Ovary (tissue), 7 donors: Measurements from ENCODE around the gene C17orf114.

Source experiments
- DNase-seq, 5 donors: peaks; one replicate each; pipeline ENCODE4 v3.0.0-alpha.2; 2019 to 2020
- H3K27ac ChIP-seq, 2 donors: fragments of 200-600 bp; one replicate each; pipeline versions ENCODE4 v1.5.1 to v1.8.0; 2019 to 2022
- H3K27me3 ChIP-seq: fragments of 200-600 bp; one replicate; pipeline ENCODE4 v1.8.0; 2022
- H3K36me3 ChIP-seq: fragments of 200-600 bp; sonication (generic); one replicate; pipeline ENCODE4 v1.5.1; 2019
- H3K4me1 ChIP-seq: one replicate; pipeline ENCODE4 v1.8.1; 2013; ENCODE audit warnings: mild to moderate bottlenecking, moderate library complexity; ENCODE audit not compliant: insufficient read depth
- H3K4me3 ChIP-seq: fragments of 200-600 bp; sonication (generic); one replicate; pipeline ENCODE4 v1.5.1; 2017
- H3K9me3 ChIP-seq, 2 donors: fragments of 200-600 bp in 1 of 2; sonication (generic) in 1 of 2; one replicate each; pipeline versions ENCODE4 v1.5.1 to v1.8.1; 2013 to 2019; ENCODE audit warnings: mild to moderate bottlenecking in 1 of 2, moderate library complexity in 1 of 2
- EP300 ChIP-seq: sonication (generic); formaldehyde crosslinking; IDR thresholded peaks from one replicate; pipeline ENCODE4 v1.6.1; 2017; ENCODE audit warnings: antibody characterized with exemption
- POLR2A ChIP-seq: fragments of 450-650 bp; IDR thresholded peaks from one replicate; pipeline ENCODE4 v1.6.1; 2017; ENCODE audit warnings: antibody characterized with exemption, mild to moderate bottlenecking, moderate library complexity
- WGBS, 3 donors: extraction: QIAGEN DNeasy Blood & Tissue Kit in 1 of 3; methylation state at CpG; one replicate each; pipeline versions ENCODE4 v1.1.5 to v1.1.7; 2013 to 2017; 5-methylcytosine and 5-hydroxymethylcytosine counted together
- intact Hi-C, 4 donors: fragments of 100-400 bp; cut with DNase I; formaldehyde crosslinking; loops; one replicate each; pipeline versions ENCODE4 v1.11.0 to v1.15.1; 2022 to 2023
- TF ChIP-seq, protein P1 (sequence below), 3 donors: fragments of 450-650 bp in 2 of 3; fragments of 200-600 bp in 1 of 3; IDR thresholded peaks; one replicate each; pipeline versions ENCODE4 v1.5.1 to v1.8.0; 2016 to 2022; ENCODE audit warnings: antibody characterized with exemption in 3 of 3, mild to moderate bottlenecking in 1 of 3
- donor health status: DM: no; HTN: no; CAD: no; lungs with moderate emphysema.
- donor health status: DM: no; HTN: no; CAD: no.
- donor health status: Bipolar disorder and iron deficiency.
- donor health status: DM: no; HTN: no; CAD: no.
- donor health status: DM: yes; HTN: yes; CAD: no.

C17orf114 gene

DNA sequence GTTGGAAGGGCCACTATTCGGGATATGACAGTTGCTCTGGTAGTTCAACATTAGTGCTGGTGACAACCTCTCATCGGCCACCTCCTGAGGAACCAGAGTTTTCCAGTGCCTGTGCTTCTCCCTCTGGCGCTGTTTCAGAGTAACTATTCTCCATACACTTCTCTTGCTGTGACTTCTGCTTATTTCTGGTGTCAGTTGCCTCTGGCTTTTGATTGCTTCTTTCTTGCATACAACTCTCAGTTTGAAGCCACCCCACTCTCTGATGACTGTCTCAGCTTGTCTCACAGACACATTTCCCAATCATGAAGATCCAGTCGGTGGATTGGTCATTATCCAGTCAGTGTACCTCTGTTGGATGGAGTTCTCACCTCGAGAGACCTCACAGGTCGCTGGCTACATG lies 33.8 kb downstream of the C17orf114 start:
- intact Hi-C loops, result no loop called here
- no peak for DNase-seq
- no peak overlapping the region for H3K4me3 ChIP-seq
- TF ChIP-seq POLR2A (no peak), EP300 (no peak)
- TF ChIP-seq, protein P1, sequence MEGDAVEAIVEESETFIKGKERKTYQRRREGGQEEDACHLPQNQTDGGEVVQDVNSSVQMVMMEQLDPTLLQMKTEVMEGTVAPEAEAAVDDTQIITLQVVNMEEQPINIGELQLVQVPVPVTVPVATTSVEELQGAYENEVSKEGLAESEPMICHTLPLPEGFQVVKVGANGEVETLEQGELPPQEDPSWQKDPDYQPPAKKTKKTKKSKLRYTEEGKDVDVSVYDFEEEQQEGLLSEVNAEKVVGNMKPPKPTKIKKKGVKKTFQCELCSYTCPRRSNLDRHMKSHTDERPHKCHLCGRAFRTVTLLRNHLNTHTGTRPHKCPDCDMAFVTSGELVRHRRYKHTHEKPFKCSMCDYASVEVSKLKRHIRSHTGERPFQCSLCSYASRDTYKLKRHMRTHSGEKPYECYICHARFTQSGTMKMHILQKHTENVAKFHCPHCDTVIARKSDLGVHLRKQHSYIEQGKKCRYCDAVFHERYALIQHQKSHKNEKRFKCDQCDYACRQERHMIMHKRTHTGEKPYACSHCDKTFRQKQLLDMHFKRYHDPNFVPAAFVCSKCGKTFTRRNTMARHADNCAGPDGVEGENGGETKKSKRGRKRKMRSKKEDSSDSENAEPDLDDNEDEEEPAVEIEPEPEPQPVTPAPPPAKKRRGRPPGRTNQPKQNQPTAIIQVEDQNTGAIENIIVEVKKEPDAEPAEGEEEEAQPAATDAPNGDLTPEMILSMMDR (IDR thresholded peaks at IDR 0.05), result no peak
- no peaks in the 10 kb centered on the region for H3K4me1 ChIP-seq
- no peak overlapping the region for H3K27ac ChIP-seq
- H3K9me3 ChIP-seq, result no peaks in the 10 kb centered on the region
- 77 to 87% (median 78%) methylated on average over 6 of the region's 6 CpGs for WGBS, 3 donors
- H3K36me3 ChIP-seq, result no peaks in the 10 kb centered on the region
- H3K27me3 ChIP-seq, result no peaks in the 10 kb centered on the region

GRCh38 chr17:4766723-4767122 lies 35.4 kb downstream of the C17orf114 start:
- DNase-seq, result no peak
- intact Hi-C loops, result no loop called here
- Histone ChIP-seq H3K4me3 (no peak overlapping the region), H3K4me1 (no peaks in the 10 kb centered on the region), H3K27me3 (no peaks in the 10 kb centered on the region), H3K36me3 (no peaks in the 10 kb centered on the region), H3K9me3 (no peaks in the 10 kb centered on the region), H3K27ac (no peak overlapping the region)
- TF ChIP-seq POLR2A (no peak), EP300 (no peak)
- TF ChIP-seq, protein P1 (IDR thresholded peaks at IDR 0.05), result no peak
- WGBS, 3 donors, result 83 to 89% (median 83%) methylated on average over 9 of the region's 9 CpGs

DNA sequence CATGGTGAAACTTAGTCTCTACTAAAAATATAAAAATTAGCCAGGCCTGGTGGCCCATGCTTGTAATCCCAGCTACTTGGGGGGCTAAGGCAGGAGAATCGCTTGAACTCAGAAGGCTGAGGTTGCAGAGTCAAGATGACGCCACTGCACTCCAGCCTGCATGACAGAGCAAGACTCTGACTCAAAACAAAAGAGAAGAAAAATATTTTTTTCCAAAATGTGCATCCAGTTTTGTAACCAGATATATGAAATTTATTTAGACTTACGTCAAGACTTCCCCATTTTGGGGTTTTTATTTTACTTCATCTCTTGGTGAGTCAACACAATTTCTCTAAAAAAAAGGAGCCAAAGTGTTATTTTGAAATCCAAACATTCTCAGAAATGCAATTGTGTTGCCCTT lies 35.9 kb downstream of the C17orf114 start:
- intact Hi-C loops, result no loop called here
- Histone ChIP-seq H3K4me1 (no peaks in the 10 kb centered on the region), H3K27ac (no peak overlapping the region), H3K27me3 (no peaks in the 10 kb centered on the region), H3K9me3 (no peaks in the 10 kb centered on the region), H3K4me3 (no peak overlapping the region), H3K36me3 (no peaks in the 10 kb centered on the region)
- no peak for DNase-seq
- WGBS, 3 donors, result 72 to 82% (median 77%) methylated on average over 3 of the region's 3 CpGs
- TF ChIP-seq, protein P1 (IDR thresholded peaks at IDR 0.05), result no peak
- TF ChIP-seq EP300 (no peak), POLR2A (no peak)

DNA sequence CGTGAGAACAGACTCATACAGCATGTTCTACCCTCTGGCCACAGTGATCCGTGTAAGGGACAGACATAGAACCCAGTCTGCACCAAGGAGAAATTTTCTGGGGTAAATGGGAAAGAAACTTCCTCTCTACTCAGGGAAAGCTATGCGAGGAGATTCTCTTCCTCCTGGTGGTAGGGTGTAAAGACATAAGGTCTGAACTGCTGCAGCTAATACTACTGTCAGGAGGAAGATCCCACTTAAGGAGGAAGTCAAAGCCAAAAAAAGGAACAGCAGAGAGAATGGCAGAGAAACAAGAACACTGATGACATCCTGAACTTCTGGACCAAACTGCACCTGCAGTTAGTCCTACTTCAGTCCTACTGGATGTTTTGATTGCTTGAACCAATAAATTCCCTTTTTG lies 37.5 kb downstream of the C17orf114 start:
- no peak for DNase-seq
- Histone ChIP-seq H3K4me1 (no peaks in the 10 kb centered on the region), H3K27ac (no peak overlapping the region), H3K36me3 (no peaks in the 10 kb centered on the region), H3K9me3 (no peaks in the 10 kb centered on the region), H3K27me3 (no peaks in the 10 kb centered on the region), H3K4me3 (no peak overlapping the region)
- intact Hi-C loops, result no loop called here
- 64 to 75% (median 69%) methylated on average over 3 of the region's 3 CpGs for WGBS, 3 donors
- TF ChIP-seq EP300, result no peak
- no peak for TF ChIP-seq POLR2A
- TF ChIP-seq, protein P1 (IDR thresholded peaks at IDR 0.05), result no peak

DNA sequence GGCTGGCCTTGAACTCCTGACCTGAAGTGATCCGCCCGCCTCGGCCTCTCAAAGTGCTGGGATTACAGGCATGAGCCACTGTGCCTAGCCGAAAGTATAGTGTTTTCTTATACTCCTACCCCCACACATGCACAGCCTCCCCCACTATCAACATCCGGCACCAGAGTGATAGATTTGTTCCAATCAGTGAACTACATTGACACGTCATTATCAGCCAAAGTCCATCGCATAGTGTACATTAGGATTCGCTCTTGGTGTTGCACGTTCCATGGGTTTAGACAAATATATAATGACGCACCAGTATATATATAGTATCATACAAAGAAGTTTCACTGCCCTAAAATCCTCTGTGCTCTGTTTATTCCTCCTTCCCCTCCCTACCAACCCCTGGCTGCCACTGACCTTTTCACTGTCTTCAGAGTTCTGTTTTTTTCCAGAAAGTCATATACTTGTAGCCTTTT lies 42.3 kb downstream of the C17orf114 start:
- no peaks in the 10 kb centered on the region for H3K36me3 ChIP-seq
- no peak overlapping the region for H3K27ac ChIP-seq
- H3K4me3 ChIP-seq, result no peak overlapping the region
- no peaks in the 10 kb centered on the region for H3K4me1 ChIP-seq
- H3K9me3 ChIP-seq, result no peaks in the 10 kb centered on the region
- WGBS, 3 donors, result 36 to 57% (median 47%) methylated on average over 10 of the region's 10 CpGs
- TF ChIP-seq POLR2A (no peak), EP300 (no peak)
- TF ChIP-seq, protein P1 (IDR thresholded peaks at IDR 0.05), result no peak
- H3K27me3 ChIP-seq, result no peaks in the 10 kb centered on the region
- DNase-seq, result no peak
- intact Hi-C loops, result no loop called here
